KMS-11 (cell line): ENCODE measurements around the gene SEMA3A.

Experiments
- H2AFZ ChIP-seq: fragments of 200-600 bp; sonication (generic); 2 replicates; pipeline ENCODE4 v1.6.1; 2016; ENCODE audit warnings: antibody characterized with exemption, mixed run types, low read depth
- H3K27ac ChIP-seq: fragments of 200-600 bp; sonication (generic); 2 replicates; pipeline ENCODE4 v1.6.1; 2016; ENCODE audit warnings: mild to moderate bottlenecking, mixed run types
- H3K27me3 ChIP-seq: fragments of 200-600 bp; sonication (generic); 2 replicates; pipeline ENCODE4 v1.6.1; 2017; ENCODE audit warnings: mild to moderate bottlenecking, low read depth, mixed run types, moderate library complexity; ENCODE audit not compliant: insufficient read depth
- H3K36me3 ChIP-seq: fragments of 200-600 bp; sonication (generic); 2 replicates; pipeline ENCODE4 v1.6.1; 2017; ENCODE audit warnings: mild to moderate bottlenecking, mixed run types; ENCODE audit not compliant: insufficient read depth
- H3K4me1 ChIP-seq: fragments of 200-600 bp; sonication (generic); 2 replicates; pipeline ENCODE4 v1.6.1; 2016; ENCODE audit warnings: mild to moderate bottlenecking, low read depth, mixed run types; ENCODE audit not compliant: poor library complexity, severe bottlenecking
- H3K4me2 ChIP-seq: fragments of 200-600 bp; sonication (generic); 2 replicates; pipeline ENCODE4 v1.7.0; 2016; ENCODE audit warnings: mild to moderate bottlenecking, mixed run types
- H3K4me3 ChIP-seq: fragments of 200-600 bp; sonication (generic); IDR thresholded peaks from 2 replicates; pipeline ENCODE4 v1.6.1; 2017; ENCODE audit warnings: low read depth, low read length, mixed read lengths; ENCODE audit not compliant: insufficient read depth
- H3K79me2 ChIP-seq: fragments of 200-600 bp; sonication (generic); 2 replicates; pipeline ENCODE4 v1.6.1; 2016; ENCODE audit warnings: low read depth, mixed run types; ENCODE audit not compliant: insufficient read depth
- H3K9ac ChIP-seq: fragments of 200-600 bp; sonication (generic); 2 replicates; pipeline ENCODE4 v1.6.1; 2016; ENCODE audit warnings: mild to moderate bottlenecking, mixed run types
- H4K20me1 ChIP-seq: fragments of 200-600 bp; sonication (generic); 2 replicates; pipeline ENCODE4 v1.6.1; 2016; ENCODE audit warnings: mild to moderate bottlenecking, mixed run types; ENCODE audit not compliant: insufficient read depth
- CTCF ChIP-seq: fragments of 200-600 bp; sonication (generic); conservative IDR thresholded peaks from 2 replicates; pipeline ENCODE4 v1.6.1; 2017; ENCODE audit warnings: low read depth, mild to moderate bottlenecking, antibody characterized with exemption, low read length, moderate library complexity, mixed read lengths

SEMA3A gene

GRCh38 chr7:84107259-84107658 is 87.3 kb downstream of the SEMA3A start:
- H3K36me3 ChIP-seq: no peaks in the 10 kb centered on the region
- no peaks in the 10 kb centered on the region for H4K20me1 ChIP-seq
- no peaks in the 10 kb centered on the region for H3K27me3 ChIP-seq
- no peaks in the 10 kb centered on the region for H3K79me2 ChIP-seq
- no peaks in the 10 kb centered on the region for H3K4me1 ChIP-seq
- no peak for TF ChIP-seq CTCF
- H2AFZ ChIP-seq: no peak overlapping the region
- no peak overlapping the region for H3K27ac ChIP-seq
- H3K4me3 ChIP-seq: no peak overlapping the region
- H3K9ac ChIP-seq: no peak overlapping the region
- H3K4me2 ChIP-seq: no peak overlapping the region

- no peaks in the 10 kb centered on the region for H3K36me3 ChIP-seq
- no peaks in the 10 kb centered on the region for H3K27me3 ChIP-seq
- H3K4me3 ChIP-seq: no peak overlapping the region
- no peak overlapping the region for H3K9ac ChIP-seq
- no peak overlapping the region for H3K4me2 ChIP-seq
- H4K20me1 ChIP-seq: no peaks in the 10 kb centered on the region
- no peak overlapping the region for H2AFZ ChIP-seq
- H3K27ac ChIP-seq: no peak overlapping the region
- H3K4me1 ChIP-seq: no peaks in the 10 kb centered on the region
- TF ChIP-seq CTCF: no peak
- H3K79me2 ChIP-seq: no peaks in the 10 kb centered on the region
Measured at GRCh38 chr7:84106291-84106690, 88.3 kb downstream of the SEMA3A start.

GRCh38 chr7:84105586-84105985 is 89.0 kb downstream of the SEMA3A start:
- H3K4me2 ChIP-seq: no peak overlapping the region
- no peak overlapping the region for H2AFZ ChIP-seq
- H3K79me2 ChIP-seq: no peaks in the 10 kb centered on the region
- no peak overlapping the region for H3K9ac ChIP-seq
- no peaks in the 10 kb centered on the region for H3K36me3 ChIP-seq
- no peak overlapping the region for H3K27ac ChIP-seq
- no peaks in the 10 kb centered on the region; the same call in 1 of the 2 replicates for H4K20me1 ChIP-seq
- no peaks in the 10 kb centered on the region for H3K27me3 ChIP-seq
- no peaks in the 10 kb centered on the region for H3K4me1 ChIP-seq
- TF ChIP-seq CTCF: no peak
- H3K4me3 ChIP-seq: no peak overlapping the region

GRCh38 chr7:84104826-84105225 is 89.8 kb downstream of the SEMA3A start:
- Histone ChIP-seq H3K27me3 (no peaks in the 10 kb centered on the region), H3K9ac (no peak overlapping the region), H4K20me1 (no peaks in the 10 kb centered on the region; the same call in 1 of the 2 replicates), H3K4me2 (no peak overlapping the region), H3K4me3 (no peak overlapping the region), H2AFZ (no peak overlapping the region), H3K79me2 (no peaks in the 10 kb centered on the region), H3K4me1 (no peaks in the 10 kb centered on the region), H3K27ac (no peak overlapping the region), H3K36me3 (no peaks in the 10 kb centered on the region)
- no peak for TF ChIP-seq CTCF
